Neural cell (in vitro differentiated cells): ENCODE data around the gene FGFBP2. TPM values are rescaled to one million over a fixed set of nuclear protein-coding genes. Genes with fewer than 3 reads are reported as not detected.
"Not testable (repeated sequence)": the region's sequence is repeated elsewhere in the genome, so short reads cannot be mapped to it uniquely, and the experiment has no call there.

Source experiments
- H2AFZ ChIP-seq: fragments of 200-600, 300-800 bp; sonication (generic), shearing (Covaris generic); 2 replicates; pipeline ENCODE4 v1.6.0; 2014; ENCODE audit warnings: low read depth, mild to moderate bottlenecking, antibody characterized with exemption, low read length, moderate library complexity
- H3F3A ChIP-seq: fragments of 200-600 bp; shearing (Covaris generic); 2 replicates; pipeline ENCODE4 v1.6.1; 2016; ENCODE audit warnings: mild to moderate bottlenecking, moderate library complexity, mixed read lengths, antibody characterized with exemption, low read length; ENCODE audit not compliant: insufficient read depth, poor library complexity, severe bottlenecking
- H3K27ac ChIP-seq: fragments of 200-600, 300-800 bp; sonication (generic), shearing (Covaris generic); 2 replicates; pipeline ENCODE4 v1.5.1; 2014; ENCODE audit warnings: mild to moderate bottlenecking, low read length, moderate library complexity
- H3K27me3 ChIP-seq: fragments of 300-800, 200-600 bp; sonication (generic), shearing (Covaris generic); 2 replicates; pipeline ENCODE4 v1.6.0; 2014; ENCODE audit warnings: mild to moderate bottlenecking, low read depth, low read length, moderate library complexity; ENCODE audit not compliant: insufficient read depth
- H3K36me3 ChIP-seq: fragments of 300-800, 200-600 bp; sonication (generic), shearing (Covaris generic); 2 replicates; pipeline ENCODE4 v1.5.1; 2014; ENCODE audit warnings: mild to moderate bottlenecking, antibody characterized with exemption, low read length, moderate library complexity; ENCODE audit not compliant: insufficient read depth
- H3K4me2 ChIP-seq: fragments of 300-800, 200-600 bp; sonication (generic), shearing (Covaris generic); 2 replicates; pipeline ENCODE4 v1.6.0; 2014; ENCODE audit warnings: mild to moderate bottlenecking, low read length
- H3K4me3 ChIP-seq: fragments of 300-800, 200-600 bp; sonication (generic), shearing (Covaris generic); 2 replicates; pipeline ENCODE4 v1.5.1; 2014; ENCODE audit warnings: mild to moderate bottlenecking, low read length, moderate library complexity
- H3K79me2 ChIP-seq: fragments of 200-600 bp; shearing (Covaris generic); replicated peaks from 2 replicates; pipeline ENCODE4 v1.6.0; 2014; ENCODE audit warnings: mild to moderate bottlenecking, low read length, moderate library complexity; ENCODE audit not compliant: insufficient read depth
- H3K9ac ChIP-seq: fragments of 300-800, 200-600 bp; sonication (generic), shearing (Covaris generic); 2 replicates; pipeline ENCODE4 v1.6.1; 2016; ENCODE audit warnings: mild to moderate bottlenecking, low read length, mixed read lengths
- H3K9me2 ChIP-seq: fragments of 200-600 bp; shearing (Covaris generic); 2 replicates; pipeline ENCODE4 v1.6.1; 2016; ENCODE audit warnings: mild to moderate bottlenecking, low read length, mixed read lengths; ENCODE audit not compliant: insufficient read depth
- H3K9me3 ChIP-seq: fragments of 200-600, 300-800 bp; sonication (generic), shearing (Covaris generic); 2 replicates; pipeline ENCODE4 v1.6.1; 2016; ENCODE audit warnings: mild to moderate bottlenecking, mixed run types, low read length, moderate library complexity, mixed read lengths
- H4K20me1 ChIP-seq: fragments of 200-600 bp; shearing (Covaris generic); 2 replicates; pipeline ENCODE4 v1.6.1; 2016; ENCODE audit warnings: mild to moderate bottlenecking, mixed run types; ENCODE audit not compliant: insufficient read depth
- CTCF ChIP-seq: fragments of 450-650 bp; IDR thresholded peaks from 2 replicates; pipeline ENCODE4 v1.5.1; 2014; ENCODE audit warnings: antibody characterized with exemption, mild to moderate bottlenecking, moderate library complexity; ENCODE audit not compliant: poor library complexity, severe bottlenecking
- EP300 ChIP-seq: fragments of 450-650 bp; conservative IDR thresholded peaks from 2 replicates; pipeline ENCODE4 v1.6.1; 2014; ENCODE audit warnings: antibody characterized with exemption, mild to moderate bottlenecking, moderate library complexity; ENCODE audit not compliant: poor library complexity, severe bottlenecking
- EZH2 ChIP-seq: fragments of 200-600, 300-800 bp; shearing (Covaris generic), sonication (generic); IDR thresholded peaks from 2 replicates; pipeline ENCODE4 v1.6.1; 2014; ENCODE audit warnings: antibody characterized with exemption, low read length, borderline replicate concordance, mild to moderate bottlenecking; ENCODE audit not compliant: insufficient read depth, poor library complexity, severe bottlenecking
- MXI1 ChIP-seq: fragments of 450-650 bp; conservative IDR thresholded peaks from 2 replicates; pipeline ENCODE4 v1.6.1; 2014; ENCODE audit warnings: antibody characterized with exemption, mild to moderate bottlenecking; ENCODE audit not compliant: poor library complexity, severe bottlenecking
- POLR2AphosphoS5 ChIP-seq: IDR thresholded peaks from 2 replicates; pipeline ENCODE4 v1.6.1; 2012
- RAD21 ChIP-seq: fragments of 450-650 bp; conservative IDR thresholded peaks from 2 replicates; pipeline ENCODE4 v1.6.1; 2014; ENCODE audit warnings: antibody characterized with exemption, mild to moderate bottlenecking, moderate library complexity
- REST ChIP-seq: IDR thresholded peaks from 2 replicates; pipeline ENCODE4 v1.6.1; 2012; ENCODE audit warnings: borderline replicate concordance
- SMC3 ChIP-seq: fragments of 450-650 bp; conservative IDR thresholded peaks from 2 replicates; pipeline ENCODE4 v1.6.1; 2014; ENCODE audit warnings: antibody characterized with exemption, mild to moderate bottlenecking, moderate library complexity; ENCODE audit not compliant: poor library complexity
- TAF1 ChIP-seq: IDR thresholded peaks from 2 replicates; pipeline ENCODE4 v1.6.1; 2012; ENCODE audit warnings: low read depth
- polyA plus RNA-seq: library from polyadenylated mRNA; depleted of rRNA; stranded (reverse); fragments of >200 nt; gene quantifications from 2 replicates; pipeline ENCODE4 v1.2.3, GENCODE V29; 2014

FGFBP2 gene
- polyA plus RNA-seq, 1 donor from 2014 or later = not detected

- Histone ChIP-seq H3K9ac (no peak overlapping the region), H4K20me1 (no peaks in the 10 kb centered on the region), H2AFZ (no peak overlapping the region), H3K9me3 (no peaks in the 10 kb centered on the region), H3K4me2 (no peak overlapping the region), H3K36me3 (no peaks in the 10 kb centered on the region), H3K4me3 (no peak overlapping the region), H3K79me2 (no peaks in the 10 kb centered on the region), H3K27me3 (no peaks in the 10 kb centered on the region), H3F3A (no peaks in the 10 kb centered on the region), H3K9me2 (no peaks in the 10 kb centered on the region), H3K27ac (no peak overlapping the region)
- TF ChIP-seq REST = no peak
- TF ChIP-seq MXI1 = no peak
- no peak for TF ChIP-seq TAF1
- TF ChIP-seq POLR2AphosphoS5 = peak; percentile 63
- TF ChIP-seq SMC3 = no peak
- TF ChIP-seq CTCF = no peak
- TF ChIP-seq EZH2 = no peak
Observed at GRCh38 chr4:15917297-15917696, 45.7 kb downstream of the FGFBP2 start.

GRCh38 chr4:15916358-15916757 lies 46.6 kb downstream of the FGFBP2 start:
- not testable (repeated sequence) for H3K9ac ChIP-seq, H3K27me3 ChIP-seq, H3K9me2 ChIP-seq, H3F3A ChIP-seq, H3K27ac ChIP-seq, H3K4me2 ChIP-seq, H2AFZ ChIP-seq, H3K9me3 ChIP-seq, H3K4me3 ChIP-seq, H3K79me2 ChIP-seq, H4K20me1 ChIP-seq, H3K36me3 ChIP-seq

GRCh38 chr4:15914736-15915135 lies 48.2 kb downstream of the FGFBP2 start:
- H3K27ac ChIP-seq = no peak overlapping the region

More at GRCh38 chr4:15914736-15915135, 48.2 kb downstream of the FGFBP2 start:
- Histone ChIP-seq H3F3A (no peaks in the 10 kb centered on the region), H3K27me3 (no peaks in the 10 kb centered on the region), H3K9me3 (no peaks in the 10 kb centered on the region), H3K4me2 (no peak overlapping the region), H3K9ac (no peak overlapping the region), H2AFZ (no peak overlapping the region), H3K9me2 (no peaks in the 10 kb centered on the region), H3K4me3 (no peak overlapping the region), H3K36me3 (no peaks in the 10 kb centered on the region), H3K79me2 (no peaks in the 10 kb centered on the region), H4K20me1 (no peaks in the 10 kb centered on the region)
- no peak for TF ChIP-seq REST
- TF ChIP-seq MXI1 = no peak
- no peak for TF ChIP-seq CTCF
- TF ChIP-seq RAD21 = no peak
- TF ChIP-seq POLR2AphosphoS5 = no peak
- TF ChIP-seq TAF1 = no peak
- TF ChIP-seq EP300 = no peak
- no peak for TF ChIP-seq EZH2
- no peak for TF ChIP-seq SMC3
